K562 (cell line): ENCODE results near the gene SHISA5. TPM values are rescaled to one million over a fixed set of nuclear protein-coding genes. Genes with fewer than 3 reads are reported as not detected.

Experiments
- ATAC-seq: fragments of 200-7000 bp; cut with Tn5 transposase; 3 replicates; pipeline ENCODE4 v1.9.1; 2020; ENCODE audit warnings: moderate library complexity
- BruUV-seq: library from RNA; stranded (reverse); fragments of 400-500 nt; replicated peaks from 2 replicates; lab custom pipeline; 2021; lab: Mats Ljungman, UMichigan
- CTCF ChIA-PET: fragments of 300-600 bp; formaldehyde crosslinking; extraction: SDS; loops from one replicate; lab custom pipeline; 2021; ENCODE audit warnings: low intra/inter-chr PET ratio; lab: Yijun Ruan, JAX
- POLR2A ChIA-PET: fragments of 300-600, 350-650 bp; sonication (Branson Sonifier 250); formaldehyde crosslinking; extraction: SDS; loops from one replicate; lab custom pipeline; 2021; ENCODE audit warnings: antibody characterized with exemption, inconsistent platforms; lab: Yijun Ruan, JAX
- DNase-seq, 4 experiments: peaks; one replicate each; pipeline versions ENCODE4 v3.0.0 to v3.0.0-alpha.2; 2011 to 2018; ENCODE audit warnings: low spot score in 3 of 4, mixed read lengths in 3 of 4; ENCODE audit errors: extremely low read depth in 1 of 4
- FAIRE-seq: peaks from 2 replicates; lab custom pipeline; 2011; peaks lifted over from hg19 to GRCh38; lab: Jason Lieb, UNC
- H2AFZ ChIP-seq: 2 replicates; pipeline ENCODE4 v1.6.0; 2011; ENCODE audit warnings: low read depth, low read length, control low read depth, inconsistent platforms
- H3K27ac ChIP-seq: fragments of 200-600 bp; 3 replicates; pipeline ENCODE4 v1.8.0; 2011; ENCODE audit warnings: low read depth, mild to moderate bottlenecking, control low read depth, inconsistent platforms, low read length, moderate library complexity, mixed read lengths; ENCODE audit errors: extremely low read depth
- H3K27me3 ChIP-seq, 2 experiments: fragments of 300-600 bp in 1 of 2; 2 replicates in 1 of 2; 3 replicates in 1 of 2; pipeline versions ENCODE4 v1.6.0 to v1.8.0; 2011; ENCODE audit warnings: inconsistent platforms in 2 of 2, low read length in 2 of 2, mild to moderate bottlenecking in 1 of 2, mixed read lengths in 1 of 2, moderate library complexity in 1 of 2; ENCODE audit not compliant: control insufficient read depth in 2 of 2, insufficient read depth in 2 of 2
- H3K36me3 ChIP-seq: fragments of 300-600 bp; 3 replicates; pipeline ENCODE4 v1.8.0; 2011; ENCODE audit warnings: mild to moderate bottlenecking, low read length, inconsistent platforms; ENCODE audit not compliant: control insufficient read depth, insufficient read depth
- H3K4me1 ChIP-seq, 2 experiments: fragments of 200-600 bp in 1 of 2; replicated peaks in 1 of 2; 2 replicates in 1 of 2; 3 replicates in 1 of 2; pipeline versions ENCODE4 v1.5.1 to v1.8.0; 2011; ENCODE audit warnings: inconsistent platforms in 2 of 2, low read length in 2 of 2, mild to moderate bottlenecking in 1 of 2, mixed read lengths in 1 of 2, moderate library complexity in 1 of 2; ENCODE audit not compliant: control insufficient read depth in 2 of 2, insufficient read depth in 2 of 2
- H3K4me2 ChIP-seq: 2 replicates; pipeline ENCODE4 v1.6.1; 2011; ENCODE audit warnings: low read length, control low read depth, inconsistent platforms, mixed read lengths; ENCODE audit not compliant: insufficient read depth
- H3K4me3 ChIP-seq: fragments of 200-600 bp; sonication (generic), shearing (Covaris generic); 2 replicates; pipeline ENCODE4 v1.5.1; 2016; ENCODE audit warnings: control low read depth, inconsistent platforms
- H3K79me2 ChIP-seq: fragments of 200-600 bp; 3 replicates; pipeline ENCODE4 v1.8.0; 2011; ENCODE audit warnings: low read length, inconsistent platforms; ENCODE audit not compliant: control insufficient read depth, insufficient read depth
- H3K9ac ChIP-seq, 2 experiments: 2 replicates each; pipeline versions ENCODE4 v1.6.0 to v1.6.1; 2011; ENCODE audit warnings: low read depth in 2 of 2, low read length in 2 of 2, control low read depth in 1 of 2, inconsistent platforms in 1 of 2, mild to moderate bottlenecking in 1 of 2, mixed read lengths in 1 of 2; ENCODE audit not compliant: insufficient read depth in 1 of 2
- H3K9me1 ChIP-seq: one replicate; pipeline ENCODE4 v1.6.0; 2011; ENCODE audit warnings: inconsistent platforms, mild to moderate bottlenecking, low read length, moderate library complexity; ENCODE audit not compliant: control insufficient read depth, insufficient read depth
- H3K9me3 ChIP-seq: replicated peaks from 2 replicates; pipeline ENCODE4 v1.5.1; 2011; ENCODE audit warnings: low read depth, low read length, inconsistent platforms; ENCODE audit not compliant: control insufficient read depth, insufficient read depth
- H4K20me1 ChIP-seq: replicated peaks from 2 replicates; pipeline ENCODE4 v1.6.1; 2011; ENCODE audit warnings: low read length, inconsistent platforms, mixed read lengths; ENCODE audit not compliant: control insufficient read depth, insufficient read depth
- NCOA1 ChIP-seq: fragments of 450-650 bp; IDR thresholded peaks from 2 replicates; pipeline ENCODE4 v1.6.1; 2016; ENCODE audit warnings: low read depth
- WHSC1 ChIP-seq: IDR thresholded peaks from one replicate; pipeline ENCODE4 v1.6.1; 2012; ENCODE audit warnings: low read length, control low read depth, inconsistent platforms
- ZNF740 ChIP-seq, 3 experiments: fragments of 200-800 bp in 1 of 3; sonication (Bioruptor generic) in 1 of 3; sonication (generic) in 1 of 3; formaldehyde crosslinking in 1 of 3; IDR thresholded peaks; 2 replicates each; pipeline versions ENCODE4 v1.6.1 to v1.8.0; 2016 to 2022; ENCODE audit warnings: mild to moderate bottlenecking in 2 of 3, missing compliant biosample characterization in 2 of 3, missing genetic modification characterization in 2 of 3, missing genetic modification reagents in 1 of 3
- whole genome bisulfite sequencing: fragments of 100-300 bp; shearing (Covaris generic); methylation state at CpG from one replicate; pipeline ENCODE4 v1.1.6; 2016; ENCODE audit warnings: low coverage, mixed read lengths; ENCODE audit not compliant: insufficient coverage; ENCODE audit errors: missing lambda C conversion rate; 5-methylcytosine and 5-hydroxymethylcytosine counted together
- in situ Hi-C: fragments of 300-500 bp; cut with MboI; formaldehyde crosslinking; loops from 4 replicates; pipeline ENCODE4 v1.15.0; 2018; ENCODE audit warnings: inconsistent platforms, mixed read lengths
- intact Hi-C: fragments of 100-400 bp; cut with micrococcal nuclease; formaldehyde crosslinking; loops from 2 replicates; pipeline ENCODE4 v1.14.2; 2022
- polyA plus RNA-seq, 8 experiments: library from polyadenylated mRNA; depleted of rRNA in 4 of 8; stranded (reverse) in 5 of 8; unstranded in 3 of 8; fragments of >200 nt; fragmentation: Nextera tagmentation in 2 of 8; fragmentation: Illumina TruSeq in 1 of 8; extraction: Ambion mirVana in 2 of 8; extraction: Trizol in 1 of 8; gene quantifications; 2 replicates each; pipeline versions ENCODE4 v1.2.1 to v1.2.3, GENCODE V29; 2011 to 2014; ENCODE audit warnings: inconsistent platforms in 1 of 8, missing spikeins in 1 of 8
- total RNA-seq, 7 experiments: library from RNA; depleted of rRNA in 6 of 7; stranded (reverse); fragments of >200 nt in 6 of 7; fragmentation: Illumina TruSeq in 2 of 7; extraction: Trizol in 2 of 7; gene quantifications; 2 replicates each; pipeline versions ENCODE4 v1.2.1 to v1.2.3, GENCODE V29; 2011 to 2021; ENCODE audit warnings: low replicate concordance in 1 of 7

Gene SHISA5
- total and polyA plus RNA-seq, 9 of the 15 experiments (the other 6 are each of a cell fraction or from before 2014, with no cell fraction given) = 8.4 to 85.8 (median 56.1) TPM

- Histone ChIP-seq H3K36me3 (no peaks in the 10 kb centered on the region), H2AFZ (no peak overlapping the region), H3K27ac (no peak overlapping the region), H3K9me3 (no peaks in the 10 kb centered on the region), H3K4me2 (no peak overlapping the region), H3K79me2 (no peaks in the 10 kb centered on the region), H3K4me3 (no peak overlapping the region), H3K27me3 (no peaks in the 10 kb centered on the region), H3K9ac (peak overlapping the region in 1 of 2 experiments; percentile 72; a peak in 2 of 4 replicates), H3K9me1 (no peaks in the 10 kb centered on the region), H3K4me1 (peaks cover 5 to 16% of the 10 kb centered on the region in 2 experiments; a peak in 4 of 5 replicates), H4K20me1 (no peaks in the 10 kb centered on the region)
- BruUV-seq = no TSS peak
- 55% methylated on average over 3 of the region's 9 CpGs for WGBS
- ATAC-seq (no peak), FAIRE-seq (no peak), DNase-seq (no peak)
- intact Hi-C loops = no loop called here
- ChIA-PET POLR2A (no interaction called here), CTCF (no interaction called here)
- in situ Hi-C loops = no loop called here
- TF ChIP-seq NCOA1 (no peak), WHSC1 (no peak)
Observed at GRCh38 chr3:48477959-48478520, 25.9 kb downstream of the SHISA5 start.

- 71% methylated on average over 6 of the region's 9 CpGs for WGBS
- ChIA-PET CTCF (no interaction called here), POLR2A (no interaction called here)
- Histone ChIP-seq H4K20me1 (no peaks in the 10 kb centered on the region), H2AFZ (no peak overlapping the region), H3K9me1 (no peaks in the 10 kb centered on the region), H3K4me3 (no peak overlapping the region), H3K36me3 (no peaks in the 10 kb centered on the region), H3K79me2 (peaks cover 15% of the 10 kb centered on the region), H3K27me3 (no peaks in the 10 kb centered on the region), H3K27ac (no peak overlapping the region), H3K4me2 (no peak overlapping the region), H3K9me3 (no peaks in the 10 kb centered on the region), H3K9ac (no peak overlapping the region), H3K4me1 (peaks cover 5 to 22% of the 10 kb centered on the region in 2 experiments; a peak in 4 of 5 replicates)
- intact Hi-C loops (no loop called here), in situ Hi-C loops (no loop called here)
- TF ChIP-seq ZNF740 (CRISPR knock-in tag; IDR thresholded peaks at IDR 0.05) = no peak
- TF ChIP-seq ZNF740 (tag; IDR thresholded peaks at IDR 0.05) = no peak
- FAIRE-seq (no peak), DNase-seq (no peak), ATAC-seq (no peak)
- BruUV-seq = no TSS peak
Observed at GRCh38 chr3:48476426-48477053, 27.4 kb downstream of the SHISA5 start.
